ENCODE data around the gene HOXA13.

The HOXA13 gene

DNA sequence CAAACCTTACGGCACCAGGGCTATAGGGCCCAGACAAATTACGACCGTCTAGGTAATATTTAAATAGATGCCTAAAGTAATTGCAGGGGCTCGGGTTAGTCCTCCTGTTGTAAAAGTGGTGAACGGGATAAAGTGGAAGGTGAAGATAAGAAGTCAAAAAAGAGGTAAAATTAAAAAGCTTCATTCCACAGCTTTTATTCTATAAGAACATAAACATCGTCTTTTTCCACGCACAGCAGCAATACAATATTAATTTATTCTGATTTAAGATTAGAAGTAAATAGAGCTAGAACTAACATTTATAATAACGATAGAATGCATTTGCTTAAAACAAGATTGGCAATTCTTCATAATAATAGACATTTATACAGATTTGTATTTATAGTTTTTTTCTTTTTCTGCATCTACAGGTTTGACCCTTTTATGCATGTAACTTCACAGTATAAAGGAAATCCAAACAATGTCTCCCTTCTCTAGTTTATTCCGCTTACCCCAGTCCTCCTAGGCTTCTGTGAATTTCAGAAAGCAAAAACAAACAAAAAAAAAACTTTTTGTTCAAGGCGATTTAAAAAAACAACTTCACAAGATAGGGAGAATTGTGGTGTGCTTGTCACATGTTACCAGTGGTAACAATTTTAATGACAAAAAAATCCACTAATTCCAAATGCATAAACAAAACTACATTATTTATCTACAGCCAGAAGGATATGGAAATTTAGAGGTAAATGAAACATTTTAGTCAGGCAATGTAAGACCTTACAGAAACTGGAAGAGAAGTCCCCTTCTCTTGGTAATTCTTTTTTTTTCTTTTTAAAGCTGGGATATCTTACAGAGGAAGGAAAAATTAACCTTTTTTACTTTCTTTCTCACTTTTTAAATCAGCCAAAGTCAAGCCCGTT is 29.2 kb downstream of the HOXA13 start:
- no peak for DNase-seq (ENCODE audit: low read depth in 2 of 2)

DNA sequence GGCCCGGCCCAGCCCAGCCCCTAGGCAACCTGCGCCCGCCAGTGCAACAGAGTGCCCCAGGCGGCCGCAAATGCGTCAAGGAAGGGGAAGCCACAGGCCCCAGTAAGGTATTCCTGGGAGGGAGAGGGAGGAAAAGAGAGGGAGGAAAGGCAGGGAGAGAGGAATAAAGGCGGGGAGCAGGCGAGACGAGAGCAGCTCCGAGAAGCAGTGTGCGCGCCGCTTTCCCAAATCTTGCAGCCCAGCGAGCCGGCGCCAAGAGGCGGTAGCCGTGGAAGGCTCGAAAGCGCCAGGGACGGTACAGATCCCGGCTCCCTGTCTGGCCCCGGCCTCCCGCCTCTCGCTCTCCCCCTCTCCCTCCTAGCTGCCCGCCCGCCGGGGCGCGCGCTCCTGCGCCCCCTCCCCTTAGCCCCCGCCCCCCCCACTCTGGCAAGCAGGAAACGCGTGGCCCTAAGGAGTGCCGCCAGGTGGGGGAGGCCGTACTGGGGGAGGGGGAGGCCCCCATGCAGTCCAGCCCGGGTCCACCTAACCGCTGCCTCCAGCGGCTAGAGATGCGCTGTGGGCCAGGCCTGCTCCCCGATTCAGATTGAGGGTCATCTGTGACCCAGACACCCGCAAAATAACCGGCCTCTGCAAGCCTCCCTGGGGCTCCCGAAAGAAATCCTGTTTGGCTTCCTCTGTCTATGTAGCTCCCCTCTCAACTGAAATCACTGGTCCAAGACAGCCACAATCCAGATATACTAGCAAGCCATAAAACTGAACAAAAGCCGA is 30.0 kb downstream of the HOXA13 start:
- DNase-seq (ENCODE audit: low read depth in 2 of 2) = no peak

DNA sequence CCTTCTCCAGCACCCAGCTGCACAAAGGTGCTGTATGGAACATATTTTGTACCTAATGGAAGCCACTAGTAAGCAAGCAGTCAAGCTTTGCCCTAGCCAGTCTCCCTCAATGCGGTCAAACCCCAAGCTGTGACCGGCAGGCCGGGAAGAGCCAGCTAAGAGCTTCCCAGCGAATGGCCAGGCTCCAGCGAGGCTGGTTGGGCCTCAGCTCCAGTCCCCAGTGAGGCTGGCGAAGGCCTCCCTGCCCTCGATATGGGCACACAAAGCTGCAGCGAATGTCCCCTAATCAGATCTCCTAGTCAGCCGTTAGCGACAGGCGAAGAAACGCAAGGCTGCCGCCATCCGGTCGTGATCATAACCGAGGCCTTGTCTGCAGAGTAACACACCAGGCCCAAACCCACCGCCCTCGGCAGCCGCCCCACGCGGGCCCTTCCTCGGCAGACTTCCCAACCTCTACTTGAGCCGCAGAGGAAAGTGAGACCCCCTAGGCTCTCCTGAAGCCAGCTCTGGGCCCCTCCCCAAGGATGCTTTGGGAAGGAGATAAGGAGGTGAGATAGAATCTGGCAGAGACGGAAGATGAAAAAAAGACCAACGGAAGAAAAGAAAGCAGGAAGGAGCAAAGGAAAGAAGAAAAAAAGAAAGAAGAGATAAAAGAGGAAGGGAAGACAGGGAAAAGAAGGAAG is 31.5 kb downstream of the HOXA13 start:
- no peak for DNase-seq (ENCODE audit: low read depth in 2 of 2)

DNA sequence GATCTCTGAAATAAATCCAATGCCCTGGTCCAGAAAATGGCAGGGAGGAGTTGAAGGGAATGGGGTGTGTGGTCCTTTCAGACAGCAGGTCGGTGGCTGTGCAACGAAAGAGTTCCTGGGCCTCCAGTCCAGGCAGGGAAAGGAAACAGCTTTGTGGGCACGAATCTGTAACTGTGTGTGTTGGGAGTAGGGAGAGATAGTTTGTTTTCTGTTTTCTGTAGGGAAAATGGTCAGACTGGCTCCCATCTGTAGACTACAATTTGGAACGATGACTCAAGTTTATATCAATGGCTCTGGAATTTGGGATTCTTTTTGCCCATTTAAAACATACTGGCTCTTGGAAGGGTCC is 32.0 kb downstream of the HOXA13 start:
- no peak for DNase-seq (ENCODE audit: low read depth in 2 of 2)

DNA sequence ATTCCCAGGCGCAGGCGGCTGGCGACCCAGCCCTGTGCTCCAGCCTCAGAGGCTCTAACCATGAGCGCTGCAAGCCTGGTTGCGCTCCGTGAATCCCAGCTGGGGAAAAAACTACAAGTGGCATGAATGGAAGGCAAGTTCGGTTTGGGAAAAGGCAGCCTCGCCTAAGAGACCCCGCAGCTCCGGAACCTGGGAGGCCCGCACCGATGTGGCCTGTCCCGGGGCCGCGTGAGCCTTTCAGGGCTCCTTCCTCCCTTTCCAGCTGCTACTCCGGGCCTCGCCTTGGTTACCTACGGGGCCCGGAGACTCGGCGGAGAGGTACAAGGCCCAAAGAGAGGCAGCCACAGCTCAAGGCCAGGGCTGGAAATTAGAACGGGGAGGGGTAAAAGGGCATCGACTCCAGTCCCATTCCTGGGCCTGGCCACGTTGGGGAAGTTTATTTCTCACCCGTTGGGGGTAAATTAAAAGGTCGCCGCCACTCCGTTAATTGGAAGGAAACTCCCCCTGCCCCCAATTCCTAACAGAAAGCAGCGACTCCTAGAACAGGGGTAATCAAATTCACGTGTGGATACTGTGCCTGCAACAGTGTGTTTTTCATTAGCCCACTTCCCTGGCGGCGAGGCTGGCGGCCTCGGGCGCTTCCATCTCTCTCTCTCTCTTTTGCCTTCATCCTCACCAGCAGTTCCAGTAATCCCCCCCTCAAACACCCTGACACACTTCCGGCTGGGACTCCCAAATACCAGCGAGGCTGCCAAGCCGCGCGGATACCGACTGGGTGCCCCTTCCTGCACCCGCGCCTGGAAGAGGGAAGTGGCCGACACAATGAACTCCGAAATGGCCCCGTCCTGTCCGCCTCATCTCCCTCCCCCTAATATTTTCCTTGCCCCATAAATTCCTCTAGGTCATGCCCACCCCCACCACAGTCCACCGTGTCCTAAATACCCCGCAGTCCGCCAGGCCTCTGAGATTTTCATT is 33.1 kb downstream of the HOXA13 start:
- DNase-seq (ENCODE audit: low read depth in 2 of 2) = no peak

DNA sequence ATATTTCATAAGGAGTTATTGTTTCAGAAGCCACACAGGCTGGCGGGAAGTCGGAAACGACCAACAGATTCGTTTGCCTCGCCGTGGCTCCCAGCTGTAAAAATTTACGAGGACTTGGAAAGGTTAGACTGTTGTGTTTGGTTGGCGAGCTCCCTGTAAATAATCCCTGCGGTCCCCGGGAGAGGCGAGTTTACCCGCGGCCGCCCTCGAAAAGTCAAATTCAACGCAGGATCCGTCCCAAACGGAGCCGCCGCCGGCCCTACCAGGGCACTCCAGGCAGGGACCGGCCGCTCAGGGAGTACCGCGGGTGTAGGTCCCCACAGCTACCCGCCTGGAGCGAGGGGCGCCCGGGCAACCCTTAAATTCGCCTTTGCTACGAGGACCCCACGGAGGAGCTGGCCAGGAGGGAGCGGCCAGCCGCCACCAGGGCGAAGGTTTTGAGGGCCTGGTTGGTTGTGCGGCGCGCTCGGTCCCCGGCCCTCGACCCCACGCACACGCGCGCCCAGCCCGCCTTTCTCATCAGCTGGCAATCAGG is 33.8 kb downstream of the HOXA13 start:
- no peak for DNase-seq (ENCODE audit: low read depth in 2 of 2)

DNA sequence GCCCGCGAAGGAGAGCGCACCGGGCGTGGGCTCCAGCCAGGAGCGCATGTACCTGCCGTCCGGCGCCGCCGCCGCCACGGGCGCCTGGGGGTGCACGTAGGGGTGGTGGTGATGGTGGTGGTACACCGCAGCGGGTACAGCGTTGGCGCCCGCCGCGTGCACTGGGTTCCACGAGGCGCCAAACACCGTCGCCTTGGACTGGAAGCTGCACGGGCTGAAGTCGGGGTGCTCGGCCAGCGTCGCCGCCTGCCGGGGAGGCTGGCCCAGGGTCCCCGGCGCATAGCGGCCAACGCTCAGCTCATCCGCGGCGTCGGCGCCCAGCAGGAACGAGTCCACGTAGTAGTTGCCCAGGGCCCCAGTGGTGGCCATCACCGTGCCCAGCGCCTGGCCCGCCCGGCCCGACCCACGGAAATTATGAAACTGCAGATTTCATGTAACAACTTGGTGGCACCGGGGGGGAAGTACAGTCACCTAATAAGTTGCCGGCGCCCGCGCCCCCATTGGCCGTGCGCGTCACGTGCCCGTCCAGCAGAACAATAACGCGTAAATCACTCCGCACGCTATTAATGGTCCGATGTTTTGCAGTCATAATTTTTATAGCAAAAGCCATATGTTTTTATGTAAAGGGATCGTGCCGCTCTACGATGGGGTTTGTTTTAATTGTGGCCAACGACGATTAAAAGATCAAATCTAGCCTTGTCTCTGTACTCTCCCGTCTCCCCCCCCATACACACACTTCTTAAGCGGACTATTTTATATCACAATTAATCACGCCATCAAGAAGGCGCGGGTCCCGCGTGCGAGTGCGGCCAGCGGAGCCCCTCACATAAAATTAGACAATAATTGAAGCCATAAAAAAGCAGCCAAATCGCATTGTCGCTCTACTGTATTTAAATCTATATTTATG is 34.5 kb downstream of the HOXA13 start, which contains the start of gene HOXA9:
TSS of gene HOXA9 (minus strand) at position 449 of the 907 bp plus-strand sequence. CDS start at position 369, 80 bp downstream.
- DNase-seq (ENCODE audit: low read depth in 2 of 2) = no peak

DNA sequence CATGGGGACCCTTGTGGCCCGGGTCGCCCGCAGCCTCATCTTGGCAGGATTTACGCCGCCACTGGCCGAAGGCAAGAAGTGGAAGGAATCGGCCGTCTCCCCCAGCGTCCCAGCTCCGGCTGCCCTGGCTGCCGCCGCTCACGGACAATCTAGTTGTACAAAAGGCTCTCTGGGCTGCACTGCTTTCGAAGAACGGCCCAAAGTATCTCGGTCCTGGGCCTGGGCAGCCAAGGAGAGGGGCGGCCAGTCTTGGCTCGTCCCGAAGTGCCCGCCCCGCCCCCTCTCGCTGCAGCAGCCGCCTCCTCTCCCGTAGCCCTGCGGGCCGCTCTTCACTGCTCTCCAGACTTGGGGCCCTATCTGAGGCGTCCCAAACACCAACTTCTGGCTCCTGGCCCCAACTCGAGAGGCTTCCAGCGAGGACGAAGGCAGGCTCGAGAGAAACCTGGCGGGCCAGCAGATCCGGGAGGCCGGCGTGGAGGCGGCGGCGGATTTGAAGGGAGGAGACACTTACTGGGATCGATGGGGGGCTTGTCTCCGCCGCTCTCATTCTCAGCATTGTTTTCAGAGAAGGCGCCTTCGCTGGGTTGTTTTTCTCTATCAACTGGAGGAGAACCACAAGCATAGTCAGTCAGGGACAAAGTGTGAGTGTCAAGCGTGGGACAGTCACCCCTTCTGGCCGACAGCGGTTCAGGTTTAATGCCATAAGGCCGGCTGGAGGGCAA is 35.4 kb downstream of the HOXA13 start:
- DNase-seq (ENCODE audit: low read depth in 2 of 2) = no peak

DNA sequence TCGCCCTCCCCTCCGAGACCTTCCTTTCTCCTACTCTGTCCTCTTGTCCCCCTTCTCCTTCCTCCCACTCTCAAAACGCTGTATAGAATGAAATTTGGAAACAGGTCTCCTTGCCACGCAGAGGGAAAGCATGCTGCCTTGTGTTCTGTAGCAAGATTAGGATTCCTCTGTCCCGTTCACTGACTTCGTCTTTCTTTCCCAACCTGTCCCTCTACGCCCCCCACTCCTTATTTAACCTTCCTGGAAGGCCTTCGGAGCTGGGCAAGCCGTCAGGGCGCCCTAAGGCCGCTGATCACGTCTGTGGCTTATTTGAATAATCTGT is 35.9 kb downstream of the HOXA13 start:
- no peak for DNase-seq (ENCODE audit: low read depth in 2 of 2)

DNA sequence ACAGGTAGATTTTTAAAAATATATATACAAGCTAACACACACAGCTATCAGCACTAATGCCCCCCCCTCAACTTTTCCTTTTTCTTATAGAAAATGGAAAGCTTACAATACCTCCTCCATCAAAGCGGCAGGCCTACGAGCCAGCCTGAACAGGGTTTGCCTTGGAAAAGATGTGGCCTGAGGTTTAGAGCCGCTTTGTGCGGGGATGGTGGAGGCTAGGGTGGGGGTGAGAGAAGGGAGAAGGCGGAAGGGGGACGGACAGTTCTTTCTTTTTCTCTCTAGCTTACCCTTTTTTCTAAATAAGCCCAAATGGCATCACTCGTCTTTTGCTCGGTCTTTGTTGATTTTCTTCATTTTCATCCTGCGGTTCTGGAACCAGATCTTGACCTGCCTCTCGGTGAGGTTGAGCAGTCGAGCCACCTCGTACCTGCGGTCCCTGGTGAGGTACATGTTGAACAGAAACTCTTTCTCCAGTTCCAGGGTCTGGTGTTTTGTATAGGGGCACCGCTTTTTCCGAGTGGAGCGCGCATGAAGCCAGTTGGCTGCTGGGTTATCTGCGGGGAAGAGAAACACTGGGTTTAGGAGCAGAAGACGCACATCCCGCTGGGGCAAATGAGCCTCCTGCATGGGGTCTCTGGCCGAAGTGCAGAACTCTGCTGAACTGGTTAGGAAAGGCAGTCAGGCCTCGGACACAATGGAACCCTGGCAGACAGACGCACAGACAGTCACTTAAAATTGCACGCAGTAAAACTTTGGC is 36.4 kb downstream of the HOXA13 start:
- DNase-seq (ENCODE audit: low read depth in 2 of 2) = no peak

DNA sequence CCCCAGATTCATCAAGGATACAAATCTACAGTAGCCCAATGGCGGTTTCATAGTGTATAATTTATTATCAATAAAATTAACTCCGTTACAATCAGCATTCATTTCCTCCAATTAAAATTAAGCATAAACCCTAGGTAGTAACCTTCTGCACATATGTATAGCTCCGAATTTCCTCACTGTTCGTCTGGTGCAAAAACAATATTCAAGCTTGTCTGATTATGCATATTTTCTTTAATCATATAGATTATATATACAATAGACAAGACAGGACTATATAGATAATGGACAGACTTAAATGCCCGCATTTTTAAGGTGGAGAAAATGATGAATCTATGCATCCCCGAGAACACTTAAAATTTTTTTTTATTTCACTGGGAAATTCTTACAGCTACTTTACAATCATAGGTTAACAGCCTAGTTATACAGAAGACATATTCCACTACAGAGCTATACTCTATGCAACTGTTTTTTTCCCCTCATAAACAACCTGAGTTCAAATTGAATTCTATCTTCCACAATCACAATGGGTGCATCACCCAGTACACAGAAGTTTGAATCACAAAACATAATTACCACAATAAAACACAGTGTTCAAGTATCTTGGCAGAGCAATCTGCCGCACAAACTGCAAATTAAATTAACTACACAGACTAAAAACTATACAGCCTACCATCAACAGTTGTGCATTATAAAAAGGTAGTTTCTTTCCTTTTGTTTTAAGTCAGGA is 37.2 kb downstream of the HOXA13 start:
- DNase-seq (ENCODE audit: low read depth in 2 of 2) = no peak

DNA sequence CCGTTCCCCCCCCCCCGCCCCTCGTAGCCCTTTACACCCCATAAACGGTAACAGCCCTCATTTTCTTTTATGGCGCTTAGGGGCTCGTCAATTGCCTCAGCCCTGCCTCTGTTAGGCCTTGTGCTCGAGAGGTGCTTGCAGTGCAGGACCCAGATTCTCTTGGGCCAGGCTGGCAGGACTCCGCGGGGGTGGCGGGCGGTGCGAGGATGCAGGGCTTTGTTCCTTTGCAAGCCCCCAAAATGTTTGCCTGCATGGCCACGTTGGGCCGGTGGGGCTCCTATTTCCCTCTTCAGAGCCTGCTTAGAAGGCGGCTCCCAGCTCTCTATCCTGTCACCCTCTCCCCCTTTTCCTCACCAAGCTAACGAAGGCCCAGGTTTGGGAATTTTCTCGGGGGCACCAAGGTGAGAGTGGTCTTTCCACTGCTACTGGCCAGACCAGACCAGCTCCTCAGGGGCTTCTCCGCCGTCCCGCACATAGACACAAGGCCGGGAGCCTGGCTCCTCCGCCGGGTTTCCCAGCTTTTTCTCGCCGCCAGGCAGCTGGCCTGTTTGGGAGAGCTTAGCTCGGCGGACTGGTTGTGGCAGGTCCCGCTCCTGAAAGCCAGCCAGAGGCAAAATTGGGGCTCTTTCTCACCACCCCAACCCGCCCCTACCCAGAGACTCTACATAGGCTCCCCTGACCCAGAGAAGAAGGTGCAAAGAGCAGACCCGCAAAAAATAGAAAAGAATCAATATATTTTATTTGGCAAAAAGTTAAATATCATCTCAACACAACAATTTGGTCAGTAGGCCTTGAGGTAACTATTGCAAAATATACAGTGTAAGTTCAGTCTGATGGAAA is 38.0 kb downstream of the HOXA13 start:
- DNase-seq (ENCODE audit: low read depth in 2 of 2) = no peak

DNA sequence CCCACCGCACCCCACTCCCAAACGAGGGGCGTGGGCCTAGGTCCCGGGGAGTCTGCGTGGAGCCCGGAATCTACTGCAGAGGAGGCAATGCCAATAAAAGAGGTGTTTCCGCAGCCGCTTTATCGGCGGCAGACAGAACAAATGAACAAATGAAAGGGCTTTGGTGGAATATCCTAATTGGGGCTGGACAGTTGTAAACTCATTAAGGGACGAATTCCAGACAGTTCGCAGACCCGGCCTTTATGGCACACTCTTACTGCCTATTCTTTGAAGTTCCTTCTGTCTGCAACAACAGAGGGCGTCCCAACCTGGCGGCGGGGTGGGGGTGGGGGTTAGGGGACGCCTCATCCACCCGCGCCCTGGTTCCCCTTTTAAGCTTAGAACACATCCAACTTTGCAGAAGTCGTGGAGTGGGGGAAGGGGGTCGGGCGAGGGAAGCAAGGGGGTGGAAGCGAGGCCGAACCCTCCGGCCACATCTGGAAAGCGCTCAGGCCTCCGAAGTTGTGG is 38.6 kb downstream of the HOXA13 start:
- no peak for DNase-seq (ENCODE audit: low read depth in 2 of 2)

DNA sequence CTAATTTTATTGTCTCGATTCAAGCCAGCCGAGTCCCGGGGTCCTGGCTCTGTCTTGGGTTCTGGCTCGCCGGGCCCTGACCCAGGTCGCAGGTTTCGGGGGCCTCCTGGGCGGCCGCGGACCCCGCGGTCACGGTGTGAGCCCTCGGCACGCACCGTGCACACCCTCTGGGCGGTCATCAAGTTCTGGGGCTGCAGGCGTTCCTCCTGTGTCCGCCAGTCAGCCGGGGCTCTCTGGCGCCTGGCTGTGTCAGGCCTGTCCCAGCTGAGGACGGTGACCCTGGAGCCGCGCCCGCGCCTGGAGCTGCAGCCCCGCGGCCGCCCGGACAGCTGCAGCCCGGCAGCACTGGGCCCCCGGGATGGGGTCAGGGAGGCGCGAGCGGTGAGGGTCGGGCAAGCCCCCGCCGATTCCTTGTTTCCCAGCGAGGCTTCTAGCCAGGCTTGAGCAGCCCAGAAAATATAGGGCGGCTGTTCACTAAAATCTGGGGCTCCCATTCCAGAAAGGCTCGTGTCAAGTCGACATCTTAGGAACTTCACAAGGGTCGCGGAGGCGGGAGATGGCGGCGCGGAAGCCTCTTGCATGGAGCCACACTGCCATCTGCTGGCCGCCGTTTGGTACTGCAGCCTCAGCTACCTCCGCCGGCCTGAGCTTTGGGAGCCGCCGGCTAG is 39.2 kb downstream of the HOXA13 start:
- DNase-seq (ENCODE audit: low read depth in 2 of 2) = peak; percentile 77 to 83

DNA sequence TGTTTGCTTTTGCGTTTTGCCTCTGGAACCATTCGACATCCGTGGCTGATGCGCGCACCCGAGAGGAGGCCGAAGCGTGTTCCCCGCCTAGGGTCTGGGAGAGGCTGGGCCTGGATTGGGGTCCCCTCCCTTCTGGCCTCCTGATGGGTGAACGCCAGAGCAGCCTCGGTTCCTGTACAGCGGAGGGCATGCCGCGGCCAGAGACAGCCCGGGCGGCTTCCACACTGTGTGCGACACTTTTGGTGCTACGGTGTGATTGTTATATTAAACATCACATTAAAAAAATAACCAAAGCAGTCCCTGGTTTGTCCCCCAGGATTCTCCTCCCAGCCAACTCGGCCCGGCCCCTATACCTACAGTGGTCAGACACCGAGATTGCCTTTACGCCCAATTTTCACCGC is 39.7 kb downstream of the HOXA13 start:
- DNase-seq (ENCODE audit: low read depth in 2 of 2) = no peak
